Sigmoid colon (tissue), 7 donors: Measurements from ENCODE around the gene CAMK1D. TPM values are rescaled to one million over a fixed set of nuclear protein-coding genes. Genes with fewer than 3 reads are reported as not detected.

Experiments used
- DNase-seq: peaks from one replicate; pipeline ENCODE4 v3.0.0-alpha.2; 2019
- H3K27ac ChIP-seq, 4 donors: fragments of 200-600 bp; sonication (generic); one replicate each; pipeline ENCODE4 v1.5.1; 2016 to 2019; ENCODE audit warnings: mild to moderate bottlenecking in 1 of 4
- H3K27me3 ChIP-seq, 3 donors: fragments of 200-600 bp; sonication (generic); one replicate each; pipeline ENCODE4 v1.5.1; 2019; ENCODE audit warnings: mild to moderate bottlenecking in 1 of 3
- H3K36me3 ChIP-seq, 4 donors: fragments of 200-600 bp; sonication (generic); one replicate each; pipeline ENCODE4 v1.5.1; 2016 to 2019
- H3K4me1 ChIP-seq, 4 donors: fragments of 200-600 bp; sonication (generic); one replicate each; pipeline ENCODE4 v1.5.1; 2017 to 2019
- H3K4me3 ChIP-seq, 4 donors: fragments of 200-600 bp; sonication (generic); one replicate each; pipeline ENCODE4 v1.5.1; 2017 to 2019; ENCODE audit warnings: mild to moderate bottlenecking in 2 of 4, moderate library complexity in 1 of 4
- H3K9me3 ChIP-seq, 4 donors: fragments of 200-600 bp in 3 of 4; sonication (generic) in 3 of 4; one replicate each; pipeline versions ENCODE4 v1.5.1 to v1.6.1; 2013 to 2019
- EP300 ChIP-seq, 4 donors: sonication (generic); formaldehyde crosslinking; IDR thresholded peaks; one replicate each; pipeline ENCODE4 v1.6.1; 2017; ENCODE audit warnings: antibody characterized with exemption in 4 of 4
- POLR2A ChIP-seq, 2 donors: fragments of 450-650 bp; IDR thresholded peaks; one replicate each; pipeline ENCODE4 v1.6.1; 2016; ENCODE audit warnings: antibody characterized with exemption in 2 of 2, mild to moderate bottlenecking in 2 of 2, moderate library complexity in 2 of 2
- POLR2AphosphoS5 ChIP-seq, 4 donors: sonication (generic); formaldehyde crosslinking; IDR thresholded peaks; one replicate each; pipeline ENCODE4 v1.6.1; 2017; ENCODE audit warnings: antibody characterized with exemption in 4 of 4
- WGBS, 2 donors: extraction: QIAGEN DNeasy Blood & Tissue Kit; methylation state at CpG; one replicate each; pipeline ENCODE4 v1.1.7; 2013; 5-methylcytosine and 5-hydroxymethylcytosine counted together
- intact Hi-C: fragments of 100-400 bp; cut with DNase I; formaldehyde crosslinking; loops from one replicate; pipeline ENCODE4 v1.15.1; 2023
- polyA plus RNA-seq, 3 donors: library from polyadenylated mRNA; stranded (reverse); fragments of 200-250 nt; gene quantifications; one replicate each; pipeline ENCODE4 v1.2.3, GENCODE V29; 2013
- total RNA-seq, 4 donors: library from RNA; depleted of rRNA; stranded (reverse); fragments of >200 nt; gene quantifications; one replicate each; pipeline ENCODE4 v1.1.0, GENCODE V29; 2016
- TF ChIP-seq, protein P1 (sequence below), 4 experiments: fragments of 450-650 bp in 3 of 4; fragments of 200-600 bp in 1 of 4; IDR thresholded peaks; one replicate each; pipeline ENCODE4 v1.5.1; 2016 to 2019; ENCODE audit warnings: antibody characterized with exemption in 4 of 4, mild to moderate bottlenecking in 3 of 4, moderate library complexity in 2 of 4
- donor health status: healthy with polysubstance abuse.
- donor health status: Bipolar disorder and iron deficiency.
- donor health status: healthy.

The CAMK1D gene
- total and polyA plus RNA-seq, 7 donors: 7.2 to 11.5 (median 8.6) TPM

GRCh38 chr10:12657489-12657888, 308.1 kb downstream of the CAMK1D start:
- no peaks in the 10 kb centered on the region for H3K27me3 ChIP-seq
- no peak for DNase-seq
- no peaks in the 10 kb centered on the region for H3K9me3 ChIP-seq
- intact Hi-C loops: loop anchor here (2.0 to 5.0 kb wide), 2 partner anchors 310 to 393 kb away; partner anchors contain the start of gene CAMK1D
- no peaks in the 10 kb centered on the region for H3K4me1 ChIP-seq
- no peaks in the 10 kb centered on the region for H3K36me3 ChIP-seq
- no peak overlapping the region for H3K27ac ChIP-seq
- 75 to 100% methylated on average over 2 of the region's 2 CpGs for WGBS, 2 donors
- TF ChIP-seq POLR2AphosphoS5 (IDR thresholded peaks at IDR 0.05) (no peak), POLR2A (IDR thresholded peaks at IDR 0.05) (no peak), EP300 (IDR thresholded peaks at IDR 0.05) (no peak)
- TF ChIP-seq, protein P1, sequence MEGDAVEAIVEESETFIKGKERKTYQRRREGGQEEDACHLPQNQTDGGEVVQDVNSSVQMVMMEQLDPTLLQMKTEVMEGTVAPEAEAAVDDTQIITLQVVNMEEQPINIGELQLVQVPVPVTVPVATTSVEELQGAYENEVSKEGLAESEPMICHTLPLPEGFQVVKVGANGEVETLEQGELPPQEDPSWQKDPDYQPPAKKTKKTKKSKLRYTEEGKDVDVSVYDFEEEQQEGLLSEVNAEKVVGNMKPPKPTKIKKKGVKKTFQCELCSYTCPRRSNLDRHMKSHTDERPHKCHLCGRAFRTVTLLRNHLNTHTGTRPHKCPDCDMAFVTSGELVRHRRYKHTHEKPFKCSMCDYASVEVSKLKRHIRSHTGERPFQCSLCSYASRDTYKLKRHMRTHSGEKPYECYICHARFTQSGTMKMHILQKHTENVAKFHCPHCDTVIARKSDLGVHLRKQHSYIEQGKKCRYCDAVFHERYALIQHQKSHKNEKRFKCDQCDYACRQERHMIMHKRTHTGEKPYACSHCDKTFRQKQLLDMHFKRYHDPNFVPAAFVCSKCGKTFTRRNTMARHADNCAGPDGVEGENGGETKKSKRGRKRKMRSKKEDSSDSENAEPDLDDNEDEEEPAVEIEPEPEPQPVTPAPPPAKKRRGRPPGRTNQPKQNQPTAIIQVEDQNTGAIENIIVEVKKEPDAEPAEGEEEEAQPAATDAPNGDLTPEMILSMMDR (IDR thresholded peaks at IDR 0.05): no peak
- H3K4me3 ChIP-seq: no peak overlapping the region

- Histone ChIP-seq H3K4me3 (no peak overlapping the region), H3K27ac (no peak overlapping the region), H3K9me3 (no peaks in the 10 kb centered on the region), H3K36me3 (no peaks in the 10 kb centered on the region), H3K4me1 (no peaks in the 10 kb centered on the region), H3K27me3 (no peaks in the 10 kb centered on the region)
- TF ChIP-seq, protein P1 (IDR thresholded peaks at IDR 0.05): no peak
- TF ChIP-seq EP300 (IDR thresholded peaks at IDR 0.05): no peak
- no peak for DNase-seq
- intact Hi-C loops: loop anchor here (2.0 to 5.0 kb wide), 2 partner anchors 52 to 311 kb away; partner anchors contain the start of gene CAMK1D
- 94 to 97% methylated on average over 6 of the region's 6 CpGs for WGBS, 2 donors
Observed at GRCh38 chr10:12658526-12658925, 309.2 kb downstream of the CAMK1D start.

DNA sequence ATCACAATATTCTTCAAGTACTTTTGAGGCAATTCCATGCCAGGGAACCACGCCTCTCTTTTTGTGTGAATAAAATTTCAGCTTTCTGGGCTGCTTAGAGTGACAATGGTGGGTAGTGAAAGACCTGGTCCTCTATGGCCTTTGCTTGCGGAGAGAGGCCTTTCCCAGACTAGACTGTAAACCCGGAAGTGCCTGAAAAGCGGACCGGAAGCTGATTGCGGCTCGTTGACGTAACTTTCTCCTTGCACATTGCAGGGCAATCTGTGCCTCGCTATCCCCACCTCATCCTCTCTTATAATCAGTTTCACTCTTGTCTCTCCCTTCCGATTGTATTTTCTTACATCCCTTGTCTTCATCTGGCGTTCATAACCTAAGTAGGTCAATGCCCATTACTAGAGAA, 310.4 kb downstream of the CAMK1D start:
- H3K4me1 ChIP-seq: no peaks in the 10 kb centered on the region
- H3K27ac ChIP-seq: no peak overlapping the region
- TF ChIP-seq, protein P1 (IDR thresholded peaks at IDR 0.05): no peak
- TF ChIP-seq POLR2AphosphoS5 (IDR thresholded peaks at IDR 0.05) (no peak), EP300 (IDR thresholded peaks at IDR 0.05) (no peak), POLR2A (IDR thresholded peaks at IDR 0.05) (no peak)
- no peaks in the 10 kb centered on the region for H3K9me3 ChIP-seq
- 95 to 96% methylated on average over 11 of the region's 11 CpGs for WGBS, 2 donors
- no peak for DNase-seq
- intact Hi-C loops: loop anchor here (2.0 to 5.0 kb wide), 2 partner anchors 51 to 312 kb away; partner anchors contain the start of gene CAMK1D
- H3K36me3 ChIP-seq: no peaks in the 10 kb centered on the region
- H3K27me3 ChIP-seq: no peaks in the 10 kb centered on the region
- H3K4me3 ChIP-seq: no peak overlapping the region

DNA sequence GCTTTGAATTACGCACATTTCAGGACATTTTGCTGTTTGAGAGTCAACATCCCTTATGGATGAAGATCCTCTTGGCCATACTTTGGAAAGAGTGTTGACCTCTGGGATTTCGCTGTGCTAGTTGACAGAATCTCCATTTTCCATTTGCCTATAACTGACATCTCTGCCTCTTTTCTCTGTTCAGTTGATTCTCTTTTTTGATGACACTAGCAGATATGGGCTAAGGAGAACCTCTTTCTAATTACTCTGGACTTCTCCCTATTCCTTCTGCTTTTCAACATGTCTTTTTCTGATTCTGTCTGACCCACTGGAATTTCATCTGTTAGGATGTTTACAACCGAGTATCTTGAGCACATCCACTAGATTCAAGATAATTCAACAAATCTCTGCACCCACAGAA, 311.5 kb downstream of the CAMK1D start:
- intact Hi-C loops: no loop called here
- TF ChIP-seq POLR2AphosphoS5 (IDR thresholded peaks at IDR 0.05) (no peak), EP300 (IDR thresholded peaks at IDR 0.05) (no peak), POLR2A (IDR thresholded peaks at IDR 0.05) (no peak)
- TF ChIP-seq, protein P1 (IDR thresholded peaks at IDR 0.05): no peak
- WGBS, 2 donors: 95 to 96% methylated on average over 3 of the region's 3 CpGs

DNA sequence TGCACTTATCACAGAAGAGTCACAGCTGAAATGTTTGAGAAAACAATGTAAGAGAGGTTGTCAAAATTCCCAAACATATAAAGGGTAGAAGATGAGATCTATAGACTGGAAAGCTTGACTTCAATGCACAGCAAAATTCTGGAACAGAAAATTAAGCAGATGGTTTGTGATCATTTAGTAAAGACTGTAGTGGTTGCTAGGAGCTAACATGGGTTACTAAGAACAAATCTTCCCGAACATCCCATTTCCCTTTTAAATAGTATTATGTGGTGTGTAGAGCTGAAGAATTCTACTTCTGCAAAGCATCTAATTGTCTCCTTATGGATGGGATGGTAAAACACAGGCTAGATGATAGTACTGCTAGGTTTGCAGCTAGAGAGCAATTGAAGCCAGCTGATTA, 312.3 kb downstream of the CAMK1D start:
- WGBS, 2 donors: 90 to 91% methylated on average over 1 of the region's 1 CpG
- no peak overlapping the region for H3K27ac ChIP-seq
- no peaks in the 10 kb centered on the region for H3K27me3 ChIP-seq
- H3K4me3 ChIP-seq: no peak overlapping the region
- TF ChIP-seq EP300 (IDR thresholded peaks at IDR 0.05): no peak
- TF ChIP-seq, protein P1 (IDR thresholded peaks at IDR 0.05): no peak
- TF ChIP-seq POLR2AphosphoS5 (IDR thresholded peaks at IDR 0.05): no peak
- TF ChIP-seq POLR2A (IDR thresholded peaks at IDR 0.05): no peak
- H3K4me1 ChIP-seq: no peaks in the 10 kb centered on the region
- H3K36me3 ChIP-seq: no peaks in the 10 kb centered on the region
- H3K9me3 ChIP-seq: no peaks in the 10 kb centered on the region
- intact Hi-C loops: no loop called here
- DNase-seq: no peak

More for the DNA sequence above, 311.5 kb downstream of the CAMK1D start:
- Histone ChIP-seq H3K9me3 (no peaks in the 10 kb centered on the region), H3K36me3 (no peaks in the 10 kb centered on the region), H3K27me3 (no peaks in the 10 kb centered on the region), H3K4me3 (no peak overlapping the region), H3K27ac (no peak overlapping the region), H3K4me1 (no peaks in the 10 kb centered on the region)
- DNase-seq: no peak
